HG02588 (cell line): Measurements from ENCODE around the gene POLQ.
A peak's percentile ranks its signal among the peaks of the same experiment; 100 is the strongest.
"Not testable (repeated sequence)": the region's sequence is repeated elsewhere in the genome, so short reads cannot be mapped to it uniquely, and the experiment has no call there.

Experiments
- ATAC-seq: cut with Tn5 transposase; IDR thresholded peaks from one replicate; pipeline ENCODE4 v1.9.1; 2021; ENCODE audit warnings: mild to moderate bottlenecking, moderate library complexity; ENCODE audit not compliant: unreplicated experiment

The POLQ gene

DNA sequence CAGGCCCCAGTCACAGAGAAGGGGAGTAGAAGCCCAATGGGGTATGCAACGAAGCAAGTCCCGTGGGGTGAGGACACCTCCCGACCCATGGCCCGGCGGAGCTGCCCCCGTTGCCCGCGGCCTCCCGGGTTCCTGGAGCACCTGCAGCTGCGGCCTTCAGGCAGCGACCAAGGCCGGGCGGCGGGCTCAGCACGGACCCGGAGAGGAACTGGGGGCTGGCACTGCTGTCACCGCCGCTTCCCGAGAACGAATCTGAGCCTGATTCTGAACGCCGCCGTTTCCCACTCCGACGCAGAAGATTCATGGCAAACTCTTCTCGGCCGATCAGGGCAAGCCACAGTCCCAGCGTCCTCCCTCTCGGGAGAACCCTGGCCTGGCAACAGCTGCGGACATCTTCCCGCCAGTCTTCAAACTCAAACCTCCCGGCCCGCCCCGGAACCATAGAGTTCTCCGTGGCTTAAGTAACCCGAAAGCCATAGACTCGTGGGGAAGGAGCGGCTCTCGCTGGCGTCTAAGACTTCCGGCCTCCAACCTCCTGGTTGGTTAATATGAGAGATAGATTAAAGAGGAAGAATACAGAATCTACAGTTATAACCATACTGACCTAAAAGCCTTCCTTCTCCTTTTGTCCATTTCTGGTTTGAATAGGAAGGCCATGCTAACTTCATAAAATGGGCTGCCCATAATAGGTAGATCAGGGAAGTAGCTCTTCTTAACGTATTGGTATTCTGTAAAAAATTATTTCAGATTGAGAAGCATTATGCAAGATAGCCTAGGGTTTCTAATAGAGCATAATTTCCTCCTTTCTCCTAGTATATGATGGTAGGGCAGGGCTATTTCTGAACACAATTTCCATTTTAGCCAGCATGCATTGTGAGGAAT, at the start of gene POLQ:
POLQ (minus strand) TSS at position 415 of the 882 bp plus-strand sequence; CDS start at position 304, 111 bp downstream.
- peak; percentile 83 for ATAC-seq

- ATAC-seq: no peak
These were observed 49.1 kb upstream of the POLQ start for GRCh38 chr3:121594850-121595249.

DNA sequence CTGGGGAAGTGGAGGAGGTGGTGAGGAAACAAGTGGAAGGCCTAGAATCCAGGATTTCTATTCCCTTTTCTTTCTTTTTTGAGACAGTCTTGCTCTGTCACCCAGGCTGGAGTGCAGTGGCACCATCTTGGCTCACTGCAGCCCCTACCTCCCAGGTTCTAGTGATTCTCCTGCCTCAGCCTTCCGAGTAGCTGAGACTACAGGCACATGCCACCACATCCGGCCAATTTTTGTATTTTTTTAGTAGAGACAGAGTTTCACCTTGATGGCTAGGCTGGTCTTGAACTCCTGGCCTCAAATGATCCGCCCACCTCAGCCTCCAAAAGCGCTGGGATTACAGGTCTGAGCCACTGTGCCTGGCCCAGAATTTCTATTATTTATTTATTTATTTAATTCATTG, 48.0 kb upstream of the POLQ start:
- ATAC-seq: not testable (repeated sequence)

DNA sequence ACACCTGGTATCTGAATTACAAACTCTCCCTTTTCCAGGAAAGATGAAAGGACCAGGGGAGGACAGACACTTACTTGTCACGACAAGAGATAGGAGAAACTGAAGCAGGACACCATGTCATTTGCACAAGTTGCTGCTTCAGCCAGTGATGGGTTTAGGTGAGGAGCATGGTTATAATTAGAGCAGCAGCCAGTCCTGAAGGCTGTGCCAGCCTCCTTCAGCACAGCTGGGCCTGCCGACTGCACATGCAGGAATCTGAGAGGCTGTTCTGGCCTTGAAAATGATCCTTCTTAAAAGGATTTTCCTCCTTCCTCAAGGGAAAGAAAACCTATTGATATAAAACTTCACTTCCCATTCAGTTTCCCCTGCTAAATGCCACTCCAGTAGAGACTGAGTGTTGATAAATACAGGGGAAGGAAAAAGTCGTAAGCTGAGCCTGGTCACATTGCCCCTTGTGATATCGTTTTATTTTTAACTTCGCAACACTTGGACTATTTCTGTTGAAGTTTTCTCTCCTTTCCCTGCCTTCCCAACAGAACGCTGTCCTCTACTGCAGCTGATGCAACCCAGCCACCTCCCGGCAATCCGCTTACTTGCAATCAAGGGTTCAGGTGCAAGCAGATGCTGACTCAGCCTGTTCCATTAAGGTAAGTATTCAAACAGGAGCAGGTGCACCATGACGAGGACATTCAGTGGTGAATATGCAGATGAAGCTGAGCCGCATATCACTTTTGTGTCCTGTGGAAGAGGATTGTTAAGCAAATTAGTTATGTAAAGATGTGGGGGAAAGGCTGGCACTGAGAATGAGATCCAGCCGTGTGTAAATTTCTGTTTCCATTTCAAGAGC, 47.3 kb upstream of the POLQ start, which contains the start of gene FBXO40:
FBXO40 (plus strand) TSS at position 524 of the 847 bp plus-strand sequence. CDS start 27,197 bp downstream, outside the sequence.
- ATAC-seq: peak; percentile 63

DNA sequence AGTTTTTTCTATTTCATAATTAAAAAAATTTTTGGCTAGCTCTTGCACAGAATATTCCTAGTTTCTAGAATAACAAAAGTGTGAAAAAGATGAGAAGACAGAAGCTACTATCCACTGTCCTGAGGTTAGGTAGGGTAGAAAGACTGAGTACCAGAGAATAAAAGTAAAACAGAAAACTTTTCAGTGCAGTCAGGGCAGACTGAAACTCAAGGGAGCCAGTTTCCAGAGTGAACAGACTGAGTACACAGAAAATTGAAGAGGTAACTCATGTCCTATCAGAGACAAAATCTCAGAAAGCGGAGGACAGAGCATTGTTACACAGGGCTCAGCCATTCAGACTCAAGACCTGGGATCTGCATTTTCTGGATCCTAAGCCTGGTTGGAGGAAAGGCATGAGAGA, 38.6 kb upstream of the POLQ start:
- ATAC-seq: no peak

GRCh38 chr3:121581691-121582090, 35.9 kb upstream of the POLQ start:
- no peak for ATAC-seq

GRCh38 chr3:121574449-121574848, 28.7 kb upstream of the POLQ start:
- ATAC-seq: no peak

DNA sequence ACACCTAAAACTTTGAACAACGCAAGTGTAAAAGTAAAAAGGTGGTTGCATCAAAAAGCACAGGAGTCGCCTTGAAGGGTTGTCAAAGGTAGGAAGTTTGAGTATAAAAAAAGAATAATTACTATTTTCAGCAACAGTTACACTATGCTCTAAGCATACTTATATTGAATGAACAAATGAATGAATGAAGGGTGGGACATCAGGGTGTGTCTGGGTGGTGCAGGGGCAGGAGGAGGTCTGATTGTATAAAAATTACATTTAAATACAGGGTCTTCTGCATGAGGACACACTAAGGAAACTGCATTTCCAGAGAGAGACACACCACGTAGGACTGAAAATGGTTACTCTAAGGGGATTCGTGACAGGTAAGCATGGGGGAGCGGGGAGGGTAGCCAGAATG, 21.9 kb upstream of the POLQ start, which contains the start of gene ARGFX:
ARGFX (plus strand) TSS at position 301 of the 400 bp plus-strand sequence. CDS start 2,765 bp downstream, outside the sequence.
- ATAC-seq: no peak

DNA sequence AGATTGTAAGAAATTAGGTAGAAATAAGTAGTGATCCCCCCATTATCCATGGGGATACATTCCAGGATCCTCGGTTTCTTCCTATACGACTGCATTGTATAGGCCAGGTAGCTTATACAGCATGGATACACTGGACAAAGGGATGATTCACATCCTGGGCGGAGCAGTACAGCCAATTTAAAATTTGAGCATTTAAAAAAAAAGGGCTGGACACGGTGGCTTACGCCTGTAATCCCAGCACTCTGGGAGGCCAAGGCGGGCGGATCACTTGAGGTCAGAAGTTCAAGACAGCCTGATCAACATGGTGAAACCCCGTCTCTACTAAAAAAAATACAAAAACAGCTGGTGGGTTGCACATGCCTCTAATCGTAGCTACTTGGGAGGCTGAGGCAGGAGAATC, 21.0 kb upstream of the POLQ start:
- no peak for ATAC-seq

DNA sequence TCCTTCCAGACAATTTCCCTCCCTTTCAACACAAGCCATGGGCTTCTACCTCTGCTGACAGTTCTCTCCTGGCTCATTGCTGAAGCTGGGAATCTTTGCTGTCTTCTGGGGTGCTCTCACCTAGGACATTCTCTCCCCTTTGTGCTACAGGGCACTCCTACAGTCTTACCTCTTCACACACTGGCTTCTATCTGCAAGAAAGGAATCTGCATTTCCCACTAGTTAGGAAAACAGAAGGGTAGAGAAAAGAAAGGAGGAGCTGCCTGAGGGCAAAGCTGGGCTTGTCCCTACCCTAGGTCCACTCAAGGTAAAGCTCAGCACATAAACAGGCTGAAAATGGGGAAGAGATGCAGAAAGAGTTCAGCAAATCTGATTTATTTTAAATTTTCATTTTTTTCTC, 16.4 kb upstream of the POLQ start:
- no peak for ATAC-seq

DNA sequence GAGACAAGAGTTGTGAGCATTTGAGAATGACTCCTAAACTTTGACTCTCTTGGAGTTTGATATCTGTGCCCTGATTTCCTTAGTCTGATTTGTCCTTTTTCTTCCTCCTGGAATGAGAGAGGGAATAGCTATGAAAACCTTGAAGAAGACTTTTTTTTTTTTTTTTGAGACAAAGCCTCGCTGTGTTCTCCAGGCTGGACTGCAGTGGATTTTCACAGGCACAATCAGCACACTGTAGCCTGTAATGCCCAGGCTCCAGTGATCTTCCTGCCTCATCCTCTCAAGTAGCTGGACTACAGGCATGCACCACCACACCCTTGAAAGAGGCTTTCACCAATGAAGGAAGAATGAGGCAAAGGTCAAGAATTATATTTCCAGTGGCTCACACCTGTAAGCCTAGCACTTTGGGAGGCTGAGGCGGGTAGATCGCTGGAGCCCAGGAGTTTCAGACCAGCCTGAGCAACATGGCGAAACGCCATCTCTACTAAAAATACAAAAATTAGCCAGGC, 11.7 kb upstream of the POLQ start:
- ATAC-seq: no peak

- ATAC-seq: no peak
These were observed 7.0 kb upstream of the POLQ start for GRCh38 chr3:121552797-121553196.

- no peak for ATAC-seq
These were observed 6.6 kb upstream of the POLQ start for GRCh38 chr3:121552379-121552778.

DNA sequence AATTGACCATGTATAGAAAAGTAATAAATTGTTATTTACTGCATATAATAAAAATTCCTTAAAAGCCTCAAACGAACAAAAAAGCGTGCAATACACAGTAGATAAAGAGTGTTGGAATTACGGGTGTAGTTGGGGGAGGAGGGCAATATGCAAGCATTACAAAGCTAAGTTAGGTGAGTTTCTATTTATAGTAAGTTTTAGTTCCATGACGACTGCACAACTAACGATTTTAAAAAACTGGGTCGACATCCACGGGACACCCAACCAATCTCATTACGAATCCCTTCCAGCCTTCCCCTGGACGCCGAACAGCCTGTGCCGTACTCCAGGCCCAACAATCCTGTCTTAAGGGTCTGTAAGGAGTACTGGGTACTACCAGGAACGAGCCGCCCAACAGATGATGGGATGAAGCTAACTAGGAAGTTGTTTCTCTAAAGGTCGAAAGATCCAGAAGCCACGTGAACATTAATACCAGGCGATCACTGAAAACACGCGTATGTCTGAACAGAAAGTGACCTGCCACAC, 677 bp downstream of the POLQ start:
- no peak for ATAC-seq

DNA sequence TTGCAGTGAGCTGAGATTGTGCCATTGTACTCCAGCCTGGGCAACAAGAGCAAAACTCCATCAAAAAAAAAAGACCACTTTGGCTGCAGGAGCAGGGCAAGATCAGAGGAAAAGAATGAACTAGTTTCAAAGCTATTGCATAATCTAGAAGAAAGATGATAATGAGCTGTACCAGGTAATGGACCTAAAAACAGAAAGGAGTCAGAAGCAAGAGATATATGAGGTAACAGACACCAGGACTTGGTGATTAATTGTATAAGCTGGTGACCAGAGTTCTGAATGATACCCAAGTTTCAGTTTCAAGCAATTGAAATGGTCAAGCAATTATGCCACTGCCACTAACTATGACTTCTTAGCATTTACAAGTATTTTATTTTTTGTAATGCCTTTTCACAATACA, 2.9 kb downstream of the POLQ start:
- no peak for ATAC-seq

DNA sequence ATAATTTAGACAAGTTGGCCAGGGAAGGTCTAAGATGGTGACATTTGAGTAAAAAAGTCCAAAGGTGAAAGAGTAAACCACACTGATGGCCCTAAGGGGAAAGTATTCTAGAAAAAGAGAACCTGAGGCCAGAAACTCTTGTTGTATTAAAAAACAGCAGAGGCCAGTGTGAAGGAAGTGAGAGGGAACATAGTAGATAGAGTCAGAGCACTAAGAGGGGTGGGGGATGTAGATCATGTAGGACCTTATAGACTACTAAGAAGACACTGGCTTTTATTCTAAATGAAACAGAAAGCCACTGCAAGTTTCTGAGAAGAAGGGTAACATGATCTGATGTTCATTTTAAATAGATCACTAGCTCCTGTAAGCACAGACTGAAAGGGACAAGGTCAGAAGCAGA, 14.5 kb downstream of the POLQ start:
- ATAC-seq: no peak

DNA sequence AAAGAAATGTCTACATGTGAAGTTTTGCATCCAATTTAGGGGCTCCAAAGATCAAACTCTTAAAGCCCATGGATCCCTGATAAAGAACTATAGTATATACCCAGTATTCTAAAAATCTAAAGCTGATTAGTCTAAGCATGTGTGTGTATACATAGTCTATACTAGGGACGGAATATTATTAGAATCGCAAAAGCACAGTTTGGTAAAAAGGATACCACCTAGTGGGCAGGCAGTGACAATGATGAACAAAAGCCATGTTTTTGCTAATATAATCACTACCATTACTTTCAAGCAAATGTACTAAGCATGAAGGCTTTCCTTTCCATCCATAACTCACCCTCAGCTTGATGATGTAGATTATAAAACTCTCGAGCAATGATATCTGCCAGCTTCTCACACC, 16.5 kb downstream of the POLQ start:
- no peak for ATAC-seq

DNA sequence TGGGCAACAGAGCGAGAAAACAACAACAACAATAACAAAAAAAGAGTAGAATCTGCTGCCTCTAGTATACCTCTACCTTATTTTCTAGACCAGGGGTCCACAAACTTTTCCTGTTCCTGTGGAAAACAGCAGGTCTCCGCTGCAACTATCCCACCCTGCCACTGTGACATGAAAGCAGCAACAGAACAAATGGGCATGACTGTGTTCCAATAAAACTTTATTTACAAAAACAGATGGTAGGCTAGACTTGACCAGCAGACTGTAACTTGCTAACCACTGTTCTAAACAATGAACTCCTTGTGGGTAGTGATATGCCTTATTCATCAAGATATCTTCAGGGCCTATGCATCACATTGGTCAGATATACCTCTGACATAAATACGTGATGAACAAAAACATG, 25.3 kb downstream of the POLQ start:
- no peak for ATAC-seq

DNA sequence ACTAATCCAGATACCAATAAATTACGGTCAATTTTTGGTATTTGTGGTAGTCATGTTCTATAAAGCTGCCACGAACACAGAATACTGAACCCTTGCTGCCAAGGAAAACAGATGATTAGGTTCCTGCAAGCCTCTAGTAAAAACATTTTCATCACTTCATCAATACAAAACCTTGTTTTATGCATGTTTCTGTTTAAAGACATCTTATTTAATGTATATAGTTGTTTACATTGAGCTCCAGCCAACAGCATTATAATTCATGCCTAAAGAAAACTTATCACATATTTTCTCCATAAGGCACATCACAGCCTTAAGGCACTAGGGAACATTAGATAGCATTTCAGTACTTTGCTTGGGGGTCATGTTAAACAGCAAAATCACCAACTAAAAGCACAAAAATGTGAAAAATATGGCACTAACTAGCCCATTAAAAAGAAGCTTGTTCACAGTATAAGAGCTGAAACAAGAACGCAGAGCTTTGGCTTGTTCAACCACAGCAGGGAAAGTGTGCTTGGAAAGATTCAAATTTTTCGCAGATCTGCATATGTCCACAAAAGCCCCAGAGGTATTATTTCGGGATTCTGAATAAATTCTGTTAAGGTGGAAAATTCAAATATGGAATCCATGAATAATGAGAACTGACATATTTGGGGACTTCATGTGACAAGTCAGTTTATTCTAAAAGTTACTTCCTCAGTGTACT, 27.7 kb downstream of the POLQ start:
- ATAC-seq: no peak

GRCh38 chr3:121515862-121516261, 29.9 kb downstream of the POLQ start:
- no peak for ATAC-seq

GRCh38 chr3:121515313-121515712, 30.5 kb downstream of the POLQ start:
- ATAC-seq: no peak
